ENCODE results near the gene ZNHIT6.

The ZNHIT6 gene

DNA sequence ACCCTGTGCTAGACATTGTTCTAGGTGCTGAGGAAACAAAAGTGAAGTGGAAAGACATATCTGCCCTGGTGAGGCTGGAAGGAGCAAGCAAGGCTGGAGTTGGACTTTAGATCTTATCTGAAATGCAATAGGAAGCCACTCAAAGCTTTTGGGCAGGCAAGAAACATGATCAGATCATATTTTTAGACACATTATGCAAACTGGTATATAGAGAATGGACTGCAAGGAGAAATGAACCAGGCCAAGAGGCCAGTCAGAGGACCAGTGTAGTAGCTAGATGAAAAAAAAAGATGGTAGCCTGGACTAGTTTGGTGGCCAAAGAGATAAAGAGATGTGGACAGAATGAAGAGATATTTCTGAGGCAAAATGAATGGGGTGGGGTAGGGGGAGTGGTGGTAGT, 81.4 kb downstream of the ZNHIT6 start (continued):
- TF ChIP-seq CSRNP3 (CRISPR knock-in tag; IDR thresholded peaks at IDR 0.05) (no peak), ARNTL (CRISPR knock-in tag; IDR thresholded peaks at IDR 0.05; ENCODE audit: borderline replicate concordance, low read depth) (no peak), SNAI2 (CRISPR knock-in tag; IDR thresholded peaks at IDR 0.05) (no peak)

GRCh38 chr1:85624361-85624760, 83.9 kb downstream of the ZNHIT6 start:
- ATAC-seq: no peak
- TF ChIP-seq TCF4 (CRISPR knock-in tag; IDR thresholded peaks at IDR 0.05; ENCODE audit: borderline replicate concordance) (no peak), ZNF70 (CRISPR knock-in tag; IDR thresholded peaks at IDR 0.05) (no peak), CSRNP3 (CRISPR knock-in tag; IDR thresholded peaks at IDR 0.05) (no peak), GLIS3 (CRISPR knock-in tag; IDR thresholded peaks at IDR 0.05) (no peak), OSR1 (CRISPR knock-in tag; IDR thresholded peaks at IDR 0.05) (no peak), TSHZ2 (CRISPR knock-in tag; IDR thresholded peaks at IDR 0.05) (no peak), CSDC2 (CRISPR knock-in tag; IDR thresholded peaks at IDR 0.05) (no peak), RARB (CRISPR knock-in tag; IDR thresholded peaks at IDR 0.05) (no peak), PATZ1 (CRISPR knock-in tag; IDR thresholded peaks at IDR 0.05; ENCODE audit: borderline replicate concordance) (no peak), PPARA (CRISPR knock-in tag; IDR thresholded peaks at IDR 0.05; ENCODE audit: borderline replicate concordance) (no peak), ZNF565 (CRISPR knock-in tag; conservative IDR thresholded peaks at IDR 0.05; ENCODE audit: low read depth) (no peak)
- TF ChIP-seq, protein P1, sequence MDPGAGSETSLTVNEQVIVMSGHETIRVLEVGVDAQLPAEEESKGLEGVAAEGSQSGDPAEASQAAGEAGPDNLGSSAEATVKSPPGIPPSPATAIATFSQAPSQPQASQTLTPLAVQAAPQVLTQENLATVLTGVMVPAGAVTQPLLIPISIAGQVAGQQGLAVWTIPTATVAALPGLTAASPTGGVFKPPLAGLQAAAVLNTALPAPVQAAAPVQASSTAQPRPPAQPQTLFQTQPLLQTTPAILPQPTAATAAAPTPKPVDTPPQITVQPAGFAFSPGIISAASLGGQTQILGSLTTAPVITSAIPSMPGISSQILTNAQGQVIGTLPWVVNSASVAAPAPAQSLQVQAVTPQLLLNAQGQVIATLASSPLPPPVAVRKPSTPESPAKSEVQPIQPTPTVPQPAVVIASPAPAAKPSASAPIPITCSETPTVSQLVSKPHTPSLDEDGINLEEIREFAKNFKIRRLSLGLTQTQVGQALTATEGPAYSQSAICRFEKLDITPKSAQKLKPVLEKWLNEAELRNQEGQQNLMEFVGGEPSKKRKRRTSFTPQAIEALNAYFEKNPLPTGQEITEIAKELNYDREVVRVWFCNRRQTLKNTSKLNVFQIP (CRISPR knock-in tag; IDR thresholded peaks at IDR 0.05; ENCODE audit: borderline replicate concordance, low read depth): no peak

DNA sequence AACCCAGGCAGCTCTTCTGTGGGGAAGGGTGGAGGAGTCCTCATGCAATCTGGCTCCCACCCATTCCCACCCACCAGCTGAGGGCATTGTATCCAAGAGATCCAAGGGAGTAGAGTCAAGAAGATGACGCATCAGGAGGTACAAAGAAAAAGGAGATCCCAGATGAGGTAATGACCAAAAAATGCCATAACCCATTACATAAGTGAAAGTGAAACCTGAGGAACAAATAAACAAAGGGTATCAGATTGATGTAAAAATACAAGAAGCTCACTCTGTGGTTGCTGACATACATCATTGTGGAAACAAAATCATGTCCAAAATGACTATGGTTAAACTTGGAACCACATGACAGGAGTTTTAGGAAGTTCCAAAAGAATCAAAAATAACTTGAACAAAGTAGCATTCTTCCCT, 85.2 kb downstream of the ZNHIT6 start:
- TF ChIP-seq ESRRG (CRISPR knock-in tag; IDR thresholded peaks at IDR 0.05) (no peak), ZNF8 (CRISPR knock-in tag; IDR thresholded peaks at IDR 0.05) (no peak), SNAI2 (CRISPR knock-in tag; IDR thresholded peaks at IDR 0.05) (no peak), CSDC2 (CRISPR knock-in tag; IDR thresholded peaks at IDR 0.05) (no peak)
- TF ChIP-seq, protein P1 (CRISPR knock-in tag; IDR thresholded peaks at IDR 0.05; ENCODE audit: borderline replicate concordance, low read depth): no peak
- no peak for ATAC-seq

GRCh38 chr1:85621430-85621829, 86.8 kb downstream of the ZNHIT6 start:
- ATAC-seq: no peak
- TF ChIP-seq ZNF565 (CRISPR knock-in tag; conservative IDR thresholded peaks at IDR 0.05; ENCODE audit: low read depth) (no peak), ZFP30 (CRISPR knock-in tag; IDR thresholded peaks at IDR 0.05) (peak; percentile 99), TOX (CRISPR knock-in tag; IDR thresholded peaks at IDR 0.05; ENCODE audit: borderline replicate concordance) (no peak), ISL1 (CRISPR knock-in tag; IDR thresholded peaks at IDR 0.05) (no peak), ZC3H10 (CRISPR knock-in tag; IDR thresholded peaks at IDR 0.05) (no peak), OSR1 (CRISPR knock-in tag; IDR thresholded peaks at IDR 0.05) (no peak), RARB (CRISPR knock-in tag; IDR thresholded peaks at IDR 0.05) (no peak), ARNTL (CRISPR knock-in tag; IDR thresholded peaks at IDR 0.05; ENCODE audit: borderline replicate concordance, low read depth) (no peak), ESRRG (CRISPR knock-in tag; IDR thresholded peaks at IDR 0.05) (no peak), ZFP3 (CRISPR knock-in tag; IDR thresholded peaks at IDR 0.05) (no peak)
- TF ChIP-seq, protein P2, sequence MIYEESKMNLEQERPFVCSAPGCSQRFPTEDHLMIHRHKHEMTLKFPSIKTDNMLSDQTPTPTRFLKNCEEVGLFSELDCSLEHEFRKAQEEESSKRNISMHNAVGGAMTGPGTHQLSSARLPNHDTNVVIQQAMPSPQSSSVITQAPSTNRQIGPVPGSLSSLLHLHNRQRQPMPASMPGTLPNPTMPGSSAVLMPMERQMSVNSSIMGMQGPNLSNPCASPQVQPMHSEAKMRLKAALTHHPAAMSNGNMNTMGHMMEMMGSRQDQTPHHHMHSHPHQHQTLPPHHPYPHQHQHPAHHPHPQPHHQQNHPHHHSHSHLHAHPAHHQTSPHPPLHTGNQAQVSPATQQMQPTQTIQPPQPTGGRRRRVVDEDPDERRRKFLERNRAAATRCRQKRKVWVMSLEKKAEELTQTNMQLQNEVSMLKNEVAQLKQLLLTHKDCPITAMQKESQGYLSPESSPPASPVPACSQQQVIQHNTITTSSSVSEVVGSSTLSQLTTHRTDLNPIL (CRISPR knock-in tag; IDR thresholded peaks at IDR 0.05; ENCODE audit: low read depth): no peak
- TF ChIP-seq, protein P1 (CRISPR knock-in tag; IDR thresholded peaks at IDR 0.05; ENCODE audit: borderline replicate concordance, low read depth): 0 out of 2 replicates have a peak, but pooled peaks have one; percentile 30
